ENCODE measurements around the gene SOD2.

The SOD2 gene

GRCh38 chr6:159686040-159686439, 7.0 kb downstream of the SOD2 start:
- Histone ChIP-seq H2AFZ (ENCODE audit: low read depth, low read length) (no peak overlapping the region), H3K36me3 (replicated peaks; ENCODE audit: low read depth, low read length) (peaks cover 20% of the 10 kb centered on the region), H3K4me1 (ENCODE audit: low read length) (peaks cover 10% of the 10 kb centered on the region; the same call in 1 of the 2 replicates), H3K79me2 (ENCODE audit: low read length) (peaks cover 37% of the 10 kb centered on the region), H4K20me1 (ENCODE audit: insufficient read depth, low read length) (no peaks in the 10 kb centered on the region), H3K9me3 (ENCODE audit: insufficient read depth, low read length) (no peaks in the 10 kb centered on the region), H3K9ac (ENCODE audit: low read length) (no peak overlapping the region), H3K27ac (ENCODE audit: low read length) (no peak overlapping the region), H3K4me3 (ENCODE audit: low read length) (no peak overlapping the region), H3K4me2 (ENCODE audit: low read length) (no peak overlapping the region), H3K27me3 (ENCODE audit: low read depth, low read length) (no peaks in the 10 kb centered on the region)
- no peak for TF ChIP-seq EZH2phosphoT487 (IDR thresholded peaks at IDR 0.05; ENCODE audit: low read depth)
- TF ChIP-seq, protein P1, sequence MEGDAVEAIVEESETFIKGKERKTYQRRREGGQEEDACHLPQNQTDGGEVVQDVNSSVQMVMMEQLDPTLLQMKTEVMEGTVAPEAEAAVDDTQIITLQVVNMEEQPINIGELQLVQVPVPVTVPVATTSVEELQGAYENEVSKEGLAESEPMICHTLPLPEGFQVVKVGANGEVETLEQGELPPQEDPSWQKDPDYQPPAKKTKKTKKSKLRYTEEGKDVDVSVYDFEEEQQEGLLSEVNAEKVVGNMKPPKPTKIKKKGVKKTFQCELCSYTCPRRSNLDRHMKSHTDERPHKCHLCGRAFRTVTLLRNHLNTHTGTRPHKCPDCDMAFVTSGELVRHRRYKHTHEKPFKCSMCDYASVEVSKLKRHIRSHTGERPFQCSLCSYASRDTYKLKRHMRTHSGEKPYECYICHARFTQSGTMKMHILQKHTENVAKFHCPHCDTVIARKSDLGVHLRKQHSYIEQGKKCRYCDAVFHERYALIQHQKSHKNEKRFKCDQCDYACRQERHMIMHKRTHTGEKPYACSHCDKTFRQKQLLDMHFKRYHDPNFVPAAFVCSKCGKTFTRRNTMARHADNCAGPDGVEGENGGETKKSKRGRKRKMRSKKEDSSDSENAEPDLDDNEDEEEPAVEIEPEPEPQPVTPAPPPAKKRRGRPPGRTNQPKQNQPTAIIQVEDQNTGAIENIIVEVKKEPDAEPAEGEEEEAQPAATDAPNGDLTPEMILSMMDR (IDR thresholded peaks at IDR 0.05; ENCODE audit: low read depth, low read length) = no peak

- Histone ChIP-seq H3K36me3 (replicated peaks; ENCODE audit: low read depth, low read length) (peaks cover 21% of the 10 kb centered on the region), H3K4me3 (ENCODE audit: low read length) (no peak overlapping the region), H4K20me1 (ENCODE audit: insufficient read depth, low read length) (no peaks in the 10 kb centered on the region), H2AFZ (ENCODE audit: low read depth, low read length) (no peak overlapping the region), H3K4me1 (ENCODE audit: low read length) (peaks cover 16% of the 10 kb centered on the region), H3K79me2 (ENCODE audit: low read length) (peaks cover 23% of the 10 kb centered on the region), H3K9ac (ENCODE audit: low read length) (no peak overlapping the region), H3K4me2 (ENCODE audit: low read length) (no peak overlapping the region), H3K27ac (ENCODE audit: low read length) (no peak overlapping the region), H3K9me3 (ENCODE audit: insufficient read depth, low read length) (no peaks in the 10 kb centered on the region), H3K27me3 (ENCODE audit: low read depth, low read length) (no peaks in the 10 kb centered on the region)
- no peak for TF ChIP-seq EZH2phosphoT487 (IDR thresholded peaks at IDR 0.05; ENCODE audit: low read depth)
- TF ChIP-seq, protein P1 (IDR thresholded peaks at IDR 0.05; ENCODE audit: low read depth, low read length) = no peak
These were observed 9.1 kb downstream of the SOD2 start for GRCh38 chr6:159684013-159684304.

GRCh38 chr6:159682810-159683209, 10.2 kb downstream of the SOD2 start:
- peaks cover 11% of the 10 kb centered on the region; the same call in 1 of the 2 replicates for H3K79me2 ChIP-seq (ENCODE audit: low read length)
- no peak overlapping the region for H3K9ac ChIP-seq (ENCODE audit: low read length)
- no peak for TF ChIP-seq EZH2phosphoT487 (IDR thresholded peaks at IDR 0.05; ENCODE audit: low read depth)
- TF ChIP-seq, protein P1 (IDR thresholded peaks at IDR 0.05; ENCODE audit: low read depth, low read length) = no peak
- H3K4me2 ChIP-seq (ENCODE audit: low read length) = no peak overlapping the region
- no peak overlapping the region for H2AFZ ChIP-seq (ENCODE audit: low read depth, low read length)
- H3K9me3 ChIP-seq (ENCODE audit: insufficient read depth, low read length) = no peaks in the 10 kb centered on the region
- H3K27ac ChIP-seq (ENCODE audit: low read length) = no peak overlapping the region
- no peaks in the 10 kb centered on the region for H3K27me3 ChIP-seq (ENCODE audit: low read depth, low read length)
- H4K20me1 ChIP-seq (ENCODE audit: insufficient read depth, low read length) = no peaks in the 10 kb centered on the region
- H3K36me3 ChIP-seq (replicated peaks; ENCODE audit: low read depth, low read length) = peaks cover 19% of the 10 kb centered on the region
- H3K4me1 ChIP-seq (ENCODE audit: low read length) = peaks cover 11% of the 10 kb centered on the region; the same call in 1 of the 2 replicates
- H3K4me3 ChIP-seq (ENCODE audit: low read length) = no peak overlapping the region

DNA sequence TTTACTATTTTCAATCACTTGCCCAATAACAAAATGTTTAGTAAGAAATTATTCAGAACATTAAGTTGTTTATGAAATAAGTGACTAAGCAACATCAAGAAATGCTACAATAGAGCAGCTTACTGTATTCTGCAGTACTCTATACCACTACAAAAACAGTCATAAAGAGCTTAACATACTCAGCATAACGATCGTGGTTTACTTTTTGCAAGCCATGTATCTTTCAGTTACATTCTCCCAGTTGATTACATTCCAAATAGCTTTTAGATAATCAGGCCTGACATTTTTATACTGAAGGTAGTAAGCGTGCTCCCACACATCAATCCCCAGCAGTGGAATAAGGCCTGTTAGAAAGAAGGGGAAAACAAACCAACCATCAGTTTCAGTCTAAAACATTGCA, 10.7 kb downstream of the SOD2 start:
- TF ChIP-seq, protein P1 (IDR thresholded peaks at IDR 0.05; ENCODE audit: low read depth, low read length) = no peak
- TF ChIP-seq EZH2phosphoT487 (IDR thresholded peaks at IDR 0.05; ENCODE audit: low read depth) = no peak
- Histone ChIP-seq H3K27ac (ENCODE audit: low read length) (no peak overlapping the region), H3K9ac (ENCODE audit: low read length) (no peak overlapping the region), H4K20me1 (ENCODE audit: insufficient read depth, low read length) (no peaks in the 10 kb centered on the region), H3K4me3 (ENCODE audit: low read length) (no peak overlapping the region), H3K9me3 (ENCODE audit: insufficient read depth, low read length) (no peaks in the 10 kb centered on the region), H3K4me1 (ENCODE audit: low read length) (peaks cover 11% of the 10 kb centered on the region; the same call in 1 of the 2 replicates), H3K36me3 (replicated peaks; ENCODE audit: low read depth, low read length) (peaks cover 19% of the 10 kb centered on the region), H3K79me2 (ENCODE audit: low read length) (peaks cover 8% of the 10 kb centered on the region; the same call in 1 of the 2 replicates), H3K27me3 (ENCODE audit: low read depth, low read length) (no peaks in the 10 kb centered on the region), H2AFZ (ENCODE audit: low read depth, low read length) (no peak overlapping the region), H3K4me2 (ENCODE audit: low read length) (no peak overlapping the region)
